HepG2 (cell line): ENCODE data around the gene SLC2A4. TPM values are rescaled to one million over a fixed set of nuclear protein-coding genes. Genes with fewer than 3 reads are reported as not detected.

Source experiments
- CCAR2 ChIP-seq: fragments of 200-400 bp; formaldehyde crosslinking; optimal IDR thresholded peaks from 2 replicates; pipeline ENCODE3; 2018; ENCODE audit warnings: low read depth, mild to moderate bottlenecking, low read length, moderate library complexity
- HOXA5 ChIP-seq: sonication (generic); formaldehyde crosslinking; IDR thresholded peaks from 2 replicates; pipeline ENCODE4 v1.4.0; 2020; ENCODE audit warnings: missing genetic modification reagents
- MAFG ChIP-seq: sonication (generic); formaldehyde crosslinking; IDR thresholded peaks from 2 replicates; pipeline ENCODE4 v1.5.1; 2020; ENCODE audit warnings: mild to moderate bottlenecking, missing genetic modification reagents
- NCOA1 ChIP-seq: sonication (generic); formaldehyde crosslinking; IDR thresholded peaks from 2 replicates; pipeline ENCODE4 v1.9.0; 2021; ENCODE audit warnings: missing genetic modification reagents
- PPARG ChIP-seq: conservative IDR thresholded peaks from 2 replicates; pipeline ENCODE4 v1.6.1; 2016; ENCODE audit warnings: missing biosample characterization, missing genetic modification reagents
- RORA ChIP-seq: sonication (generic); formaldehyde crosslinking; IDR thresholded peaks from 2 replicates; pipeline ENCODE4 v1.5.0; 2020; ENCODE audit warnings: mild to moderate bottlenecking, missing genetic modification reagents, moderate library complexity
- SOX5 ChIP-seq: IDR thresholded peaks from 2 replicates; pipeline ENCODE4 v1.6.1; 2016; ENCODE audit warnings: borderline replicate concordance
- SPEN ChIP-seq: sonication (generic); formaldehyde crosslinking; IDR thresholded peaks from 2 replicates; pipeline ENCODE4 v1.5.1; 2020; ENCODE audit warnings: low read depth, mild to moderate bottlenecking, missing genetic modification reagents
- YEATS4 ChIP-seq: sonication (generic); formaldehyde crosslinking; IDR thresholded peaks from 2 replicates; pipeline ENCODE4 v1.4.0; 2020; ENCODE audit warnings: missing genetic modification reagents, borderline replicate concordance
- ZNF326 ChIP-seq: sonication (generic); formaldehyde crosslinking; IDR thresholded peaks from 2 replicates; pipeline ENCODE4 v1.4.0; 2020; ENCODE audit warnings: missing genetic modification reagents, borderline replicate concordance
- ZNF788 ChIP-seq: sonication (generic); formaldehyde crosslinking; IDR thresholded peaks from 2 replicates; pipeline ENCODE4 v1.5.0; 2020; ENCODE audit warnings: mild to moderate bottlenecking, missing genetic modification reagents, borderline replicate concordance
- ZNF891 ChIP-seq: sonication (generic); formaldehyde crosslinking; IDR thresholded peaks from 2 replicates; pipeline ENCODE4 v1.5.0; 2020; ENCODE audit warnings: mild to moderate bottlenecking, missing genetic modification reagents
- ZSCAN20 ChIP-seq: sonication (generic); formaldehyde crosslinking; IDR thresholded peaks from 2 replicates; pipeline ENCODE4 v1.4.0; 2020; ENCODE audit warnings: missing genetic modification reagents, mild to moderate bottlenecking, borderline replicate concordance
- ZSCAN31 ChIP-seq: sonication (generic); formaldehyde crosslinking; IDR thresholded peaks from 2 replicates; pipeline ENCODE4 v1.5.0; 2020; ENCODE audit warnings: low read depth, mild to moderate bottlenecking, missing genetic modification reagents
- polyA plus RNA-seq, 8 experiments: library from polyadenylated mRNA; depleted of rRNA in 3 of 8; stranded (reverse) in 7 of 8; unstranded in 1 of 8; fragments of >200 nt; fragmentation: Illumina TruSeq in 4 of 8; extraction: Trizol in 4 of 8; gene quantifications; 2 replicates each; pipeline versions ENCODE4 v1.2.1 to v1.2.3, GENCODE V29; 2011 to 2016; ENCODE audit warnings: low read depth in 4 of 8, missing spikeins in 1 of 8, mixed read lengths in 1 of 8; ENCODE audit not compliant: insufficient read depth in 1 of 8
- total RNA-seq, 5 experiments: library from RNA; depleted of rRNA; stranded (reverse); fragments of >200 nt; fragmentation: Illumina TruSeq; extraction: Trizol; gene quantifications; 2 replicates each; pipeline ENCODE4 v1.2.3, GENCODE V29; 2016; ENCODE audit warnings: low read depth in 1 of 5
- TF ChIP-seq, protein P1 (sequence below): sonication (generic); formaldehyde crosslinking; IDR thresholded peaks from 2 replicates; pipeline ENCODE4 v1.8.0; 2022; ENCODE audit warnings: mild to moderate bottlenecking, missing genetic modification reagents, moderate library complexity
- TF ChIP-seq, protein P2 (sequence below): sonication (generic); formaldehyde crosslinking; conservative IDR thresholded peaks from 2 replicates; pipeline ENCODE4 v1.5.0; 2020; ENCODE audit warnings: missing genetic modification reagents
- TF ChIP-seq, protein P3 (sequence below): sonication (generic); formaldehyde crosslinking; IDR thresholded peaks from 2 replicates; pipeline ENCODE4 v1.4.0; 2020; ENCODE audit warnings: missing genetic modification reagents
- TF ChIP-seq, protein P4 (sequence below): sonication (generic); formaldehyde crosslinking; IDR thresholded peaks from 2 replicates; pipeline ENCODE4 v1.4.0; 2020; ENCODE audit warnings: missing genetic modification reagents
- TF ChIP-seq, protein P5 (sequence below): sonication (generic); formaldehyde crosslinking; IDR thresholded peaks from 2 replicates; pipeline ENCODE4 v1.8.1; 2023; ENCODE audit warnings: mild to moderate bottlenecking, inconsistent platforms, moderate library complexity, missing genetic modification reagents, borderline replicate concordance

The SLC2A4 gene
- total and polyA plus RNA-seq, 2 of the 13 experiments (the other 11 are each of a cell fraction or from before 2014, with no cell fraction given), result 4.9 to 5.8 TPM

DNA sequence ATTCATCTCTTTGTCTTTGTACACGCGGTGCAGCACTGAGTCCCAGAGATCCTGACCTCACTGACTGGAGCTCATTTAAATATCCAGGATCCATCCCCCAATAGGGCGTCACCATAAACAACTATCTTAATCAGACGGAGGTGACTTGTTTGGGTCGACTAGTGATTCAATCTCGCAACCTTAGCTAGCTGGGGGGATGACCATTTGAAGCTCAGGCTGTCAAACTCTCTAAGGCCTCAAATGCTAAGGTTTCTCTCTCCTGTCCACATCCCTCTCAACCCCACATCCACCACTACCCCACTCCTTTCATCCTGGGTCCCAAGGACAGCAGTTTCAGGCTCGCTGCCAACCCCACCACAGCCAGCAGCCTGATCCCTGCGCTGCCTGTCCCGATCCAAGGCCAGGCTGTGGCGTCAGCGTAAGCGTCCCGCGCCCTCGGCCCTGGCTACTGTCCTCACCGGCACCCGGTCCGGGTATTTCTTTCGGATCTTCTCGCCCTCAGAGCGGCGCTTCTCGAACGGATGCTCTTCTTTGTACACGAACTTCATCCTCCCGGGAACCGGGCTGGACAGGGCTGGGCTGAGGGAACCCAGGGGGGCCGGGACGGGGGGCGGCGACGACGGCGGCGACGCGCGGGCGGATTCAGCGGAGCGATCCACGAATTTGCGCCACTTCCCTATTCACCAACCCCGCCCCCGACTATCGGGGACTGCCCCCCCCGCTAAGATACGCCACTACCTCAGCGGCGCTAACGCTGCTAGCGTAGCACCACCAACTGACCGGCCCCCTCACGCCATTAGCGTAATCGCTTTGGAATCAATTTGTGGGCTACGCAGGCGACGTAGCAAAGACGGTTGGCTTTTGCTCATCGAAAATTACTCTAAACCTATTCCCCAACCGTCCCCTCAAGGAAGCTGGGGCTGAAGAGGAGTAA lies 39.5 kb upstream of the SLC2A4 start, which contains the start of gene GABARAP (continued):
- no peak for TF ChIP-seq ZSCAN20 (CRISPR knock-in tag)
- peak; percentile 85 for TF ChIP-seq HOXA5 (CRISPR knock-in tag)
- TF ChIP-seq ZNF788 (CRISPR knock-in tag), result peak; percentile 68; the same call in 1 of the 2 replicates
- TF ChIP-seq, protein P1, sequence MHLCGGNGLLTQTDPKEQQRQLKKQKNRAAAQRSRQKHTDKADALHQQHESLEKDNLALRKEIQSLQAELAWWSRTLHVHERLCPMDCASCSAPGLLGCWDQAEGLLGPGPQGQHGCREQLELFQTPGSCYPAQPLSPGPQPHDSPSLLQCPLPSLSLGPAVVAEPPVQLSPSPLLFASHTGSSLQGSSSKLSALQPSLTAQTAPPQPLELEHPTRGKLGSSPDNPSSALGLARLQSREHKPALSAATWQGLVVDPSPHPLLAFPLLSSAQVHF (CRISPR knock-in tag), result peak; percentile 36; the same call in 1 of the 2 replicates
- no peak; the same call in 1 of the 2 replicates for TF ChIP-seq ZSCAN31
- TF ChIP-seq, protein P2, sequence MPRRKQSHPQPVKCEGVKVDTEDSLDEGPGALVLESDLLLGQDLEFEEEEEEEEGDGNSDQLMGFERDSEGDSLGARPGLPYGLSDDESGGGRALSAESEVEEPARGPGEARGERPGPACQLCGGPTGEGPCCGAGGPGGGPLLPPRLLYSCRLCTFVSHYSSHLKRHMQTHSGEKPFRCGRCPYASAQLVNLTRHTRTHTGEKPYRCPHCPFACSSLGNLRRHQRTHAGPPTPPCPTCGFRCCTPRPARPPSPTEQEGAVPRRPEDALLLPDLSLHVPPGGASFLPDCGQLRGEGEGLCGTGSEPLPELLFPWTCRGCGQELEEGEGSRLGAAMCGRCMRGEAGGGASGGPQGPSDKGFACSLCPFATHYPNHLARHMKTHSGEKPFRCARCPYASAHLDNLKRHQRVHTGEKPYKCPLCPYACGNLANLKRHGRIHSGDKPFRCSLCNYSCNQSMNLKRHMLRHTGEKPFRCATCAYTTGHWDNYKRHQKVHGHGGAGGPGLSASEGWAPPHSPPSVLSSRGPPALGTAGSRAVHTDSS (CRISPR knock-in tag), result no peak
- TF ChIP-seq PPARG (CRISPR knock-in tag), result no peak
- TF ChIP-seq, protein P3, sequence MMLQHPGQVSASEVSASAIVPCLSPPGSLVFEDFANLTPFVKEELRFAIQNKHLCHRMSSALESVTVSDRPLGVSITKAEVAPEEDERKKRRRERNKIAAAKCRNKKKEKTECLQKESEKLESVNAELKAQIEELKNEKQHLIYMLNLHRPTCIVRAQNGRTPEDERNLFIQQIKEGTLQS (CRISPR knock-in tag), result peak; percentile 38
- peak; percentile 6; the same call in 1 of the 2 replicates for TF ChIP-seq SOX5 (CRISPR knock-in tag)
- TF ChIP-seq ZNF891 (CRISPR knock-in tag), result peak; percentile 57; the same call in 1 of the 2 replicates
- TF ChIP-seq, protein P4, sequence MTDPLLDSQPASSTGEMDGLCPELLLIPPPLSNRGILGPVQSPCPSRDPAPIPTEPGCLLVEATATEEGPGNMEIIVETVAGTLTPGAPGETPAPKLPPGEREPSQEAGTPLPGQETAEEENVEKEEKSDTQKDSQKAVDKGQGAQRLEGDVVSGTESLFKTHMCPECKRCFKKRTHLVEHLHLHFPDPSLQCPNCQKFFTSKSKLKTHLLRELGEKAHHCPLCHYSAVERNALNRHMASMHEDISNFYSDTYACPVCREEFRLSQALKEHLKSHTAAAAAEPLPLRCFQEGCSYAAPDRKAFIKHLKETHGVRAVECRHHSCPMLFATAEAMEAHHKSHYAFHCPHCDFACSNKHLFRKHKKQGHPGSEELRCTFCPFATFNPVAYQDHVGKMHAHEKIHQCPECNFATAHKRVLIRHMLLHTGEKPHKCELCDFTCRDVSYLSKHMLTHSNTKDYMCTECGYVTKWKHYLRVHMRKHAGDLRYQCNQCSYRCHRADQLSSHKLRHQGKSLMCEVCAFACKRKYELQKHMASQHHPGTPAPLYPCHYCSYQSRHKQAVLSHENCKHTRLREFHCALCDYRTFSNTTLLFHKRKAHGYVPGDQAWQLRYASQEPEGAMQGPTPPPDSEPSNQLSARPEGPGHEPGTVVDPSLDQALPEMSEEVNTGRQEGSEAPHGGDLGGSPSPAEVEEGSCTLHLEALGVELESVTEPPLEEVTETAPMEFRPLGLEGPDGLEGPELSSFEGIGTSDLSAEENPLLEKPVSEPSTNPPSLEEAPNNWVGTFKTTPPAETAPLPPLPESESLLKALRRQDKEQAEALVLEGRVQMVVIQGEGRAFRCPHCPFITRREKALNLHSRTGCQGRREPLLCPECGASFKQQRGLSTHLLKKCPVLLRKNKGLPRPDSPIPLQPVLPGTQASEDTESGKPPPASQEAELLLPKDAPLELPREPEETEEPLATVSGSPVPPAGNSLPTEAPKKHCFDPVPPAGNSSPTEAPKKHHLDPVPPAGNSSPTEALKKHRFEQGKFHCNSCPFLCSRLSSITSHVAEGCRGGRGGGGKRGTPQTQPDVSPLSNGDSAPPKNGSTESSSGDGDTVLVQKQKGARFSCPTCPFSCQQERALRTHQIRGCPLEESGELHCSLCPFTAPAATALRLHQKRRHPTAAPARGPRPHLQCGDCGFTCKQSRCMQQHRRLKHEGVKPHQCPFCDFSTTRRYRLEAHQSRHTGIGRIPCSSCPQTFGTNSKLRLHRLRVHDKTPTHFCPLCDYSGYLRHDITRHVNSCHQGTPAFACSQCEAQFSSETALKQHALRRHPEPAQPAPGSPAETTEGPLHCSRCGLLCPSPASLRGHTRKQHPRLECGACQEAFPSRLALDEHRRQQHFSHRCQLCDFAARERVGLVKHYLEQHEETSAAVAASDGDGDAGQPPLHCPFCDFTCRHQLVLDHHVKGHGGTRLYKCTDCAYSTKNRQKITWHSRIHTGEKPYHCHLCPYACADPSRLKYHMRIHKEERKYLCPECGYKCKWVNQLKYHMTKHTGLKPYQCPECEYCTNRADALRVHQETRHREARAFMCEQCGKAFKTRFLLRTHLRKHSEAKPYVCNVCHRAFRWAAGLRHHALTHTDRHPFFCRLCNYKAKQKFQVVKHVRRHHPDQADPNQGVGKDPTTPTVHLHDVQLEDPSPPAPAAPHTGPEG (CRISPR knock-in tag), result no peak
- TF ChIP-seq MAFG (CRISPR knock-in tag), result no peak
- TF ChIP-seq RORA (CRISPR knock-in tag), result no peak
- TF ChIP-seq YEATS4 (CRISPR knock-in tag), result no peak; the same call in none of the 2 replicates
- no peak for TF ChIP-seq ZNF326 (CRISPR knock-in tag)
- TF ChIP-seq, protein P5, sequence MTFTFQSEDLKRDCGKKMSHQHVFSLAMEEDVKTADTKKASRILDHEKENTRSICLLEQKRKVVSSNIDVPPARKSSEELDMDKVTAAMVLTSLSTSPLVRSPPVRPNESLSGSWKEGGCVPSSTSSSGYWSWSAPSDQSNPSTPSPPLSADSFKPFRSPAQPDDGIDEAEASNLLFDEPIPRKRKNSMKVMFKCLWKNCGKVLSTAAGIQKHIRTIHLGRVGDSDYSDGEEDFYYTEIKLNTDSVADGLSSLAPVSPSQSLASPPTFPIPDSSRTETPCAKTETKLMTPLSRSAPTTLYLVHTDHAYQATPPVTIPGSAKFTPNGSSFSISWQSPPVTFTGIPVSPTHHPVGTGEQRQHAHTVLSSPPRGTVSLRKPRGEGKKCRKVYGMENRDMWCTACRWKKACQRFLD (CRISPR knock-in tag), result no peak
- no peak for TF ChIP-seq NCOA1
- TF ChIP-seq SPEN (CRISPR knock-in tag), result peak; percentile 41; the same call in 1 of the 2 replicates
- TF ChIP-seq CCAR2, result no peak
